Measurements from ENCODE around the gene SLC45A2.

The SLC45A2 gene, protein sequence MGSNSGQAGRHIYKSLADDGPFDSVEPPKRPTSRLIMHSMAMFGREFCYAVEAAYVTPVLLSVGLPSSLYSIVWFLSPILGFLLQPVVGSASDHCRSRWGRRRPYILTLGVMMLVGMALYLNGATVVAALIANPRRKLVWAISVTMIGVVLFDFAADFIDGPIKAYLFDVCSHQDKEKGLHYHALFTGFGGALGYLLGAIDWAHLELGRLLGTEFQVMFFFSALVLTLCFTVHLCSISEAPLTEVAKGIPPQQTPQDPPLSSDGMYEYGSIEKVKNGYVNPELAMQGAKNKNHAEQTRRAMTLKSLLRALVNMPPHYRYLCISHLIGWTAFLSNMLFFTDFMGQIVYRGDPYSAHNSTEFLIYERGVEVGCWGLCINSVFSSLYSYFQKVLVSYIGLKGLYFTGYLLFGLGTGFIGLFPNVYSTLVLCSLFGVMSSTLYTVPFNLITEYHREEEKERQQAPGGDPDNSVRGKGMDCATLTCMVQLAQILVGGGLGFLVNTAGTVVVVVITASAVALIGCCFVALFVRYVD

DNA sequence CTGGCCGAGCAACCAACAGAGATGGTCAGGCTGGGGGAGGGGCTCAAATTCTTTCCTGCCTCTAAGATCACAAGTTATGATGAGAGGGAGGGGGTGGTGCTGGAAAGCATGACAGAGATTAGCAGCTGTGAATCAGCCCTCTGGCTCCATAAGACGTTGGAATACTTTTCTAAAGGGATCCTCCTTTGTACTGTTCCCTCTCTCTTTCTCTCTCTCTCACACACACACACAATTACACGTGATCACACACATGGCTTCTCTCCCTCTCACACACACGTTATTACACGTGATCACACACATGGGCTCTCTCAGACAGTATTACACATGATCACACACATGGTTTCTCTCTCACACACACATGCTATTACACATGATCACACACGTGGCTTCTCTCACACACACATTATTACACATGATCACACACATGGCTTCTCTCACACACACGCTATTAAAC is at the start of gene SLC45A2:
Gene SLC45A2, minus strand, starts transcription at position 23 of the 454 bp plus-strand sequence. CDS start 110 bp downstream, outside the sequence.
- TF ChIP-seq, protein P1, sequence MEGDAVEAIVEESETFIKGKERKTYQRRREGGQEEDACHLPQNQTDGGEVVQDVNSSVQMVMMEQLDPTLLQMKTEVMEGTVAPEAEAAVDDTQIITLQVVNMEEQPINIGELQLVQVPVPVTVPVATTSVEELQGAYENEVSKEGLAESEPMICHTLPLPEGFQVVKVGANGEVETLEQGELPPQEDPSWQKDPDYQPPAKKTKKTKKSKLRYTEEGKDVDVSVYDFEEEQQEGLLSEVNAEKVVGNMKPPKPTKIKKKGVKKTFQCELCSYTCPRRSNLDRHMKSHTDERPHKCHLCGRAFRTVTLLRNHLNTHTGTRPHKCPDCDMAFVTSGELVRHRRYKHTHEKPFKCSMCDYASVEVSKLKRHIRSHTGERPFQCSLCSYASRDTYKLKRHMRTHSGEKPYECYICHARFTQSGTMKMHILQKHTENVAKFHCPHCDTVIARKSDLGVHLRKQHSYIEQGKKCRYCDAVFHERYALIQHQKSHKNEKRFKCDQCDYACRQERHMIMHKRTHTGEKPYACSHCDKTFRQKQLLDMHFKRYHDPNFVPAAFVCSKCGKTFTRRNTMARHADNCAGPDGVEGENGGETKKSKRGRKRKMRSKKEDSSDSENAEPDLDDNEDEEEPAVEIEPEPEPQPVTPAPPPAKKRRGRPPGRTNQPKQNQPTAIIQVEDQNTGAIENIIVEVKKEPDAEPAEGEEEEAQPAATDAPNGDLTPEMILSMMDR (IDR thresholded peaks at IDR 0.05) = no peak

DNA sequence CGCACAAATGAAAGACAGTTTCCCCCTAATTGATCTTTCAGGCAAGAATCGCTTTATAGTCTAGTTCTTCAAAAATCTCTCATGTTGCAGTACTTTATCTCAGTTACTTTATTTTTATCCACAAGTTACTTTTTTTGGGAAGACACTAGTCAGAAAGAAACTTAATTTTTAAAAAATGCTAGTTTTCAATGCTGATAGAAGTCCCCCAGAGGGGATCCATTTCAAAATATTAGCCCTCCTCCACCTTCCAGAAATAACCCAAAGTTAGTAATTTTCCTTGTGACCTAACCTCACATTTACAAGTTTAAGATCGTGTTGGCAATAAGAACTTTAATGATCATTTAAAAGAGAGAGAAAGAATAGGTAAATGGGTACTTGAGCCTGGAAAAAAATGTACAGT is 47.5 kb upstream of the SLC45A2 start:
- TF ChIP-seq, protein P1 (IDR thresholded peaks at IDR 0.05) = no peak

DNA sequence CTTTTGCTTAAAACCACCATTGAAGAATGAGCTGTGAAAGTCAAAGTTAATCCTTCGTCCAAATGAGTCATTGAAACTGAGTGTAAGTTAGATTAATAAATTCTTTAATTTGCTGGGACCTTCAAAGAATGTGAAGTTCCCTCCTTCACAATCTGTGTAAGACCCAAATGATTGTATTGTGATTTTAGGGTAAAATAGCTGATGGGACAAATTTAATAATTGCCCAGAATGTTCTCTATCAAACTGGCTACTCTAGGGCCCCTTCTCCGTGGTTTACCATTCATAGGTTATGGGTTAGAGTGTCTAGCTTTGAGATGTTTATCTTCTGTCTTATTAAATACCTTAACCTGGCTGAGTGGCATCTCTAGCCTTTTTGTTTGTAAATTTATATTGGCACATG is 46.6 kb upstream of the SLC45A2 start:
- TF ChIP-seq, protein P1 (IDR thresholded peaks at IDR 0.05) = no peak

DNA sequence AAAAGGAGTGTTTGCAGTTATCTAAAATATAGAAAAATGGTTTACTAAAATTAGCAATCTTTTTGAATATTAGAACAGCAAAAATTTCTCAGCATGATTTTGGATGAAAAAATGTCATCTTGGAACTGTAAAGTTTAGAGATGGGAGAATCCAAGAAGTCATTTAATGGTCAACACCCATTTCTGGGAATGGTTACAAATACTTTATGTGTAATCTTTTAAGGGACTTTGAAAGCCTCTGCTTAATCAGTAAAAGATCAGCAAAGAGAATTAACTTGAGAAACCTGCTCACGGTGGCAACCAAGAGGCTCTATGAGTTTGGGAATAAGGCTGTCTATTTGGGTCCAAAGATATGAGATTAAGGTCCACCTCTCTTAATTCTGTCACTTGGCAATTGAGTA is 45.6 kb upstream of the SLC45A2 start:
- TF ChIP-seq, protein P1 (IDR thresholded peaks at IDR 0.05) = no peak

DNA sequence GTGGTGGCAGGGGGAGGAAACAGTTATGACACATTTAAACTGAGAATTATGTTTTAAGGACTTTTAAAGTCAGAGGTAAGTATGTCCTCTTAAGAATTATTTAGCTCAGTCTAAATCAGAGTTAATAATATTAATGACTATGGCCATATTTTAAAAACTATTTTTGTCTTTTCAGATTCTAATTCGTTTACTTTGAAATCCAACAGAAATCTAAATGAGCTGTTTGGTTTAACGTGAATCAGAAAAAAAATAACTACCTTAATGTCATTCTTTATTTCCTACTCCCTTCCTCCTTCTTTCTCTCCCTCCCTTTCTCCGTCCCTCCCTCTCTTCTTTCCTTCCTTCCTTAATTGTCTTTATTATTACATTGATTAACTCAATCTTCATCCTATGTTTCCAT is 43.9 kb upstream of the SLC45A2 start:
- TF ChIP-seq, protein P1 (IDR thresholded peaks at IDR 0.05) = no peak

DNA sequence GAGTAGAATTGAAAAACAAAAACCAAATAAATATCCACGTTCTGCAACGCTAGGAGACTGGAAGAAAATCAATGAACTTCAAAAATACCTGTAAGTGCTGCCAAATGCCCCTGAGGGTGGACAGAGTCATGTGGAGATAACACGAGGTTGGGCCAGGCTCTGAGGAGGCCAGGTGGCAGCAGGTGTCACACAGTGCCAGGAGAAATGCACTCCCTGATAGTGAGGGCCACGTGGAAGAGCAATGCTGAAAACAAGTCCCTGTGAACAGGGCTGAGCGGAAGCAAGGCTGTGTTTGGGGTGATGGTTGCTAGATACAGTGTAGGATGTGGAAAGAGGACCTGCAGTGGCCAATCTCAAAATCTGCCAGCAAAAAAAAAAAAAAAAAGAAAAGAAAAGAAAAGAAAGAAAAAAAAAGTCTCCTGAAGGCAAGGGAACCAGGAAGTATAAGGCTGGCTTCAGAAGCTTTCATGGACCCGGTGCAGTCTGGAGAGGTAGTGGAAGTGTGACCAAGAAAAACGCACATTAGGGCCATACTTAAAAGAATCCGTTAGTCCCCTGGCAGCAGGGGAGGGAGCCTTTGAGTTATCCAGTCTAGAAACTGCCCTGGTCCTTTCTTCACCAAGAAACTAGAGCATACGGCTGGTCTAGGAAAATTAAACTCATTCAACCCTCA is 41.7 kb upstream of the SLC45A2 start:
- TF ChIP-seq, protein P1 (IDR thresholded peaks at IDR 0.05) = no peak

DNA sequence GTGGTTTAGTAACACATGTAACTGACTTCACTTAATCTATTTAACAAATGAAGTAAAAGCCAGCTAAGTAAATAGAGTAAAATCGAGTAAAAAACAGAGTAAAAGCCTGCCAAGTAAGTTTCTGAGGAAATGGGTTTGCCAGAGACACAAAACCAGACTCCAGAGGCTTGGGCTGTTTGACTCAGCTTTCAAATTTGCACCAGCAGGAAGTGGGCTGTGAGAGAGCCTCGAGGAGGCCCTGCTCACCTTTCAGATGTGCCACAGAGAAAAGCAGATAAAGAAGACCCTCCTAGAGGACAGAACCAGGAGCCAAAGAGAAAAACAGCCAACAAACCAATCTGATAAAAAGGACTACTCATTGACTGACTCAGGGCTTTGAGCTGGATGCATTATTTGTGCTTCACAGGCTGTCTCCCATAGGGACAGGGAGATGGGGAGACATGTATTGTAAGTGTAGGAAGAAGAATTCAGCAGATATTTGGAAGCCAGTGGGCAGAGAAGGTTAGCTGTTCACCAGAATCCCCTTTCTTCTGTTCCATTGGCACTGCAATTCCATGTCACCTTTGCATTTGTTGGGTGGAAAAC is 37.7 kb upstream of the SLC45A2 start:
- TF ChIP-seq, protein P1 (IDR thresholded peaks at IDR 0.05) = no peak

Data from LNCAP (cell line).